SIG-M5 (cell line): ENCODE results near the gene KMT5B.
"Not testable (repeated sequence)": the region's sequence is repeated elsewhere in the genome, so short reads cannot be mapped to it uniquely, and the experiment has no call there.

Experiments used
- DNase-seq: peaks from one replicate; lab custom pipeline; 2025; lab: John Stamatoyannopoulos, UW

The KMT5B gene

DNA sequence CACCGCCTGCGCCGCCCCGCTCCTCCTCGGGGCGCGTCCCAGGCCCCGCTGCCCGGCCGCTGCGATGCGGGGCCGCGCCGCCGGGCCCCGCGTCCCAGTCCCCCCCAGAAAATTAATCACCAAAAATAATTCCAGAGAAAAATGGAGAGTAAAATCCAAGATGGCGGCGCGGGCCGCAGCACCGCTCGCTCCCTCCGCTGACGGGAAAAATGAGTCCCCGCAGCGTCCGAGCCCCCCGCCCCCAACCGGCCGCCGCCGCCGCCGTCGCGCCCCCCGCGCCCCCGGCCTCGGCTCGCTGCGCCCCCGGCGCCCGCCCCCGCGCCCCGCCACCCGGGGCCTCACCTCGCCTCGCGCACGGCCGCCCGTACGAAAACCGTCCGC is at the start of gene KMT5B:
KMT5B (minus strand) TSS at position 162 of the 381 bp plus-strand sequence. CDS start 23,220 bp downstream, outside the sequence.
- no peak for DNase-seq

GRCh38 chr11:68262544-68262827 is 49.4 kb upstream of the KMT5B start:
- DNase-seq: no peak

DNA sequence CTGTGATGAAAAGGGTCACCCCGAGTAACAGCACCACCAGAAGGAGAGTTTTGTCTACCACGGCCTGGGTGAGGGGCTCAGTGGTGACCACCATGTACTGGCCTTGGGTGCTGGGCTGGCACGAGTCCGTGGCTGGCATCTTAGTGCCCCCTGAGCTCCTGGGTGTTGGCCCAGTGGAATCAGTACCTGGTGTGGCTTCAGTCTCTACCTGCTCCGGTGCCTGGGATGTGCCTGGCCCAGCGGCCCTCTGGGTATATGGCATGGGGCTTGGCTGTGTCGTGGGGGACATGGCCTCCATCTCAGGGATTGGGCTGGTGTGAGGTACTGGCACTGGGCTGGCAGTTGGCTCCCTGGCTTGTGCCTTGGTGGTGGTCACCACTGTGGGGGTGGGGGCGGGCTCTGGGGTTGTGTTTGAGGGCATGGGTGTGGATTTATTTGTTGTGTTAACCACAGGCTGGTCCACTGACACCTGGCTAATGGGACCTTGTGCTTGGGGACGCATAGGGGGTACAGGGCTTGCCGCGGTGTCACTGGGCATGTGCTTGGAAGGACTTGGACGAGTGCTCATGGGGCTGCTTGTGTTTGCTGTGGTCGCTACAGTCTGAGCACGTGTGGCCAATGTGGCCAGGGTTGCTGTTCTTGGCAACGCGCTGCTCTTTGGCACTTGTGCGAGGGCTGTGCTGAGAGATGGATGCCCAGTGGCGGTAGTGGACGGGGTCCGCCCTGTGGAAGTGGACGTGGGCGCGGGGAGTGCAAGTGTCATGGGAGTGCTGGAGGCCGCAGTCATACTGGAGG is 48.9 kb upstream of the KMT5B start:
- no peak for DNase-seq

GRCh38 chr11:68261006-68261405 is 47.9 kb upstream of the KMT5B start:
- DNase-seq: no peak

GRCh38 chr11:68260484-68260883 is 47.4 kb upstream of the KMT5B start:
- no peak for DNase-seq

GRCh38 chr11:68259122-68259959 is 46.2 kb upstream of the KMT5B start:
- no peak for DNase-seq

- no peak for DNase-seq
These were observed 45.3 kb upstream of the KMT5B start for GRCh38 chr11:68258363-68258765.

DNA sequence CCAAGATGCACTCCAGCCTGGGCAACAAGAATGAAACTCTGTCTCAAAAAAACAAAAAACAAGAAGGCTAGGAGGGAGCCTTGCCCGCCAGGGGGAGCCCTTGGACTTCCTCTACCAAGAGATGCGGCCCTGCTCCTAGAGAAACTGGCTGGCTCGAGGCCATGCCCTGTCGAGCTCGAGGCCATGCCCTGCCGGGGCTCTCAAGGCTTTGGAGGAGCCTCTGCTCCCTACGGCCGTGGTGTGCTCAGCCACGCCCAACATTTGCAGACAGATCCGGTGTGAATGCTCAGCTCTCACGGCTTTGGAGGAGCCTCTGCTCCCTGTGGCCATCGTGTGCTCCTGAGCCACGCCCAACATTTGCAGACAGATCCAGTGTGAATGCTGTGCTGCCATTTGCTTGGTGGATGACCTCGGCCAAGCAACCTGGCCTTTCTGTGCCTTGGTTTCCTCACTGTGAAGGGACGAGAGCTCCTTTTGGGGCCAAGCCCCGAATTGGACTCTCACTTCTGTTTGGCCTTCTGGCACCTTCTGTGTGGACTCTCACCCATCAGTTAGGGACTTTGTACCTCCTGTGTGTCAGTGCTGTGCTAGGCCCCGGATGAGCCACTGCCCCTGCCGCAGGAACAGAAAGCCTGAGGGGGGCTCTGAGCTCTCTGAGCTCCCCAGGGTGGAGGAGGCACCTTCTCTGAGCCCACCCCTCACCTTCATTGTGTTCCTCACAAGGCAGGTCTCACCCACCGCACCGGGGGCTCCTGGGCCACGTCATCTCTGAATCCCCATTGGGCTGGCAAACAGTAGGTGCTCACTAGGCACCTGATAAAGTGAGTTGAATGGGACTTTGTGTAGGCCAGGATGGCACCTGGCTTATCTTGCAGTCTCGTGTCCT is 44.6 kb upstream of the KMT5B start:
- DNase-seq: no peak

- DNase-seq: no peak
These were observed 43.2 kb upstream of the KMT5B start for GRCh38 chr11:68256331-68256741.

GRCh38 chr11:68255526-68255925 is 42.4 kb upstream of the KMT5B start:
- no peak for DNase-seq

DNA sequence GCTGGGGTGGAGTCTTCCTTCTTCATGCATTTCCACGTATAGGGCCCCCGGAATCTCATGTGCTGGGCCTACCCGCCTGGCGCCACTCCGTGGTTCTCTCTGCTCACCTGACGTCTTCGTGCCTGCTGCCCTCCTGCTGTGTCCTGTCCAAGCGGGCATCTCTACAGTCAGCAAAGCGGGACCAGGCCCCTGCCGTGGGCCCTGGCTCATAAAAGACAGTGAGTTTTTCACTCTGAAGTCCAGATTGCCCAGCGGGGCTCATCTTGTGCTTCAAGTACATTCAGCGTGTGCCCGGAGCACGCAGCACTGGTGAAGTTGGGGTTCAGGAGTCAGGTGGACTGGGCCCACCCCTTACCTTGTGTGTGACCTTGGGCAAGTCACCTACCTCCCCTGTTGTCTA is 41.3 kb upstream of the KMT5B start:
- no peak for DNase-seq

- no peak for DNase-seq
These were observed 38.7 kb upstream of the KMT5B start for GRCh38 chr11:68251765-68252164.

GRCh38 chr11:68244912-68245311 is 31.8 kb upstream of the KMT5B start:
- not testable (repeated sequence) for DNase-seq

- not testable (repeated sequence) for DNase-seq
These were observed 30.8 kb upstream of the KMT5B start for GRCh38 chr11:68243847-68244246.

DNA sequence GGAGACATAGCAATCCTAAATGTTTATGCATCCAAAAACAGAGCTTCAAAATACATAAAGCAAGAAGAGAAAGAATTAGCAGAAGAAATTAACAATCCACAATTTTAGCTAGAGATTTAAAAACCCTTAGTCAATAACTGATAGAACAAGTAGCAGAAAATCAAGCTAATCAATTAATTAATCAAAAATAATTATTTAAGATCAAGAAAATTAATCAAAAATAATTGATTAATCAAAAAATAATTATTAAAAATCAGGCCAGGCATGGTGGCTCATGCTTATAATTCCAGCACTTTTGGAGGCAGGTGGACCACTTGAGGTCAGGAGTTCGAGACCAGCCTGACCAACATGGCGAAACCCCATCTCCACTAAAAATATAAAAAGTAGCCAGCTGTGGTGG is 29.5 kb upstream of the KMT5B start:
- no peak for DNase-seq

DNA sequence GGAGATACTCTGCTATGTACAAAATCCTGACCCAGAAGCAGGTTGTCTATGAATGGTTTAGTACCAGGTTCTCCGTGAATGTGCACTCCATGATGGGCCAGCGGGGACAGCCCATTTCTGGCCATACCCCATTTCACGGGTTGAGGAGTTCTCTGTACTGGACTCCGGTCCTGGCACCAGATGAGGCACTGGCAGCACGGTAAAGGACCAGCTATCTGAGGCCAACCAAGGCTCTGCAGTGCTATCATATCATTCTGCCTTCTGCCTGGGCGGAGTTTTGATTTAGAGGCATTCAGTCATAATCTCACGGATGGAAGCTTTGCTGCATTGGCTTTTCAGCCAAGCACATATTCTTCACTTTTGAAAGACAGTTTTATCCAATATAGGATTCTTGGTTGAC is 18.5 kb upstream of the KMT5B start:
- no peak for DNase-seq

- no peak for DNase-seq
These were observed 16.5 kb upstream of the KMT5B start for GRCh38 chr11:68229601-68230000.

GRCh38 chr11:68226421-68226820 is 13.3 kb upstream of the KMT5B start:
- DNase-seq: no peak

DNA sequence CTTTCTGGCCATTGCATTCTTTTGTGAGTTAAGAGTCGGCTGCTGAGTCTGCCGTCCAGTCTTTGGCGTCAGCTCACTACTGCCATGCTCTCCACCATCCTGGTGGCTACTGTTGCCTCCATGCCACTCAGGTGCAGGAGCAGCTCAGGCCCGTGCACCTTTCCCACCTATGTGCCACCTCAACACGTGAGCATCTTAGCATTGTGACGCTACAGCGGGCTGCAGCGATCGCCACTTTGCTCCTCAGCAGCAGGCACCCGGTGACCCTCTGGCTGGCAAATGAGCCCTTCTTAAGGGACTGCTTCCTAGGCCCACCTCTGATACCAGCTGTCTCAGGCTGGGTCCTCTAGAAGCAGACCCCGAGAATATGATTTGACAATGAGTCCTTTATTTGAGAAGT is 11.5 kb upstream of the KMT5B start:
- no peak for DNase-seq

DNA sequence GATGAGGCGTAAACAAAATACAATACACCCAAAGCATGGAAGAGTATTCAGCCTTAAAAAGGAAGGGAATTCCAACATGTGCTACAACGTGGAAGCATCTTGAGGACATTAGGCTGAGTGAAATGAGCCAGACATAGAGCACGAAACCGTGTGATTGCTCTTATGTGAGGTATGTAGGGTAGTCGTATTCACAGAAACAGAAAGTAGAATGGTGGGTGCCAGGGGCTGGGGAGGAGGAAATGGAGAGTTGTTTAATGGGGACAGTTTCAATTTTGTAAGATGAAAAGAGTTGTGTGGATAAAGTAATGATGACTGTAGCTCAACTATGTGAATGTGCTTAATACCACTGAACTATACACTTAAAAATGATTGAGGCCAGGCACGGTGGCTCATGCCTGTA is 10.2 kb upstream of the KMT5B start:
- no peak for DNase-seq

GRCh38 chr11:68221406-68221805 is 8.3 kb upstream of the KMT5B start:
- no peak for DNase-seq

- DNase-seq: no peak
These were observed 3.3 kb upstream of the KMT5B start for GRCh38 chr11:68216171-68216938.
